Umbilical cord (tissue), 2 donors: ENCODE results near the gene VMO1. TPM values are rescaled to one million over a fixed set of nuclear protein-coding genes. Genes with fewer than 3 reads are reported as not detected.
A peak's percentile ranks its signal among the peaks of the same experiment; 100 is the strongest.

Experiments used
- DNase-seq: peaks from one replicate; pipeline ENCODE4 v3.0.0-alpha.2; 2015; ENCODE audit warnings: low spot score
- total RNA-seq: library from RNA; depleted of rRNA; stranded (reverse); fragments of >200 nt; gene quantifications from one replicate; pipeline ENCODE4 v1.2.3, GENCODE V29; 2014; ENCODE audit warnings: low replicate concordance; ENCODE audit not compliant: insufficient read depth

VMO1 gene
- total RNA-seq, 1 donor from 2014 or later = not detected

DNA sequence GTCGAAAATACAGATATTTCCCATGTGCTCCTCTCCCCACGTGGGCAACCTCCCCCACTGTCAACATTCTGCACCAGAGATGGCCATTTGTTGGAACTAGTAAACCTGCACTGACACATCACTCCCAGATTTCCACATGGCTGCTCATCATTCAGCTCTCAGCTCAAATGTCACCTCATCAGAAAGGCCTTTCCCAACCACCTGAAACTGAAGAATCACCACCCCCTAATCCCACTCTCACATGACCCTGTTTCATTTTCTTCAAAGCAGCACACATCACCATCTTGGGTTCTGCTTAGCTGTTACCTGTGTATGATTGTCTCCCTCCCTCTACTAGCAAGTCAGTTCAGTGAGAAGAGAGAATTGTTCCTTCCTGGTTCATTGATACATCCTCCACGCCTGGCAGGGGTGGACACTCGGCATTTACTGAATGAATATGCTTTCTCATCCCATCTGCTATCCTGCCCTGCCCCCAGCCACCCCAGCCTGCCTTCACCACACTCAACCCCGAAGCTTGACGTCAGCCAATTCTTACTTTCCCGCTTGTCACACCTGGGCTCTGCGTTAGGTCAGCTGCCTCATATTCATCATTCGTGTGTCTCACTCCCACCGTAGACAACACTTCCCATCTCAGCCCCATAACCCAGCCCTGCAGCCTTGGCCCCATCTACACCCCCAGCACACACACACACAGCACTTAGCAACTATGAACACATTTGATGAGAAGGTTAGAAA is 14.5 kb upstream of the VMO1 start:
- DNase-seq = no peak

DNA sequence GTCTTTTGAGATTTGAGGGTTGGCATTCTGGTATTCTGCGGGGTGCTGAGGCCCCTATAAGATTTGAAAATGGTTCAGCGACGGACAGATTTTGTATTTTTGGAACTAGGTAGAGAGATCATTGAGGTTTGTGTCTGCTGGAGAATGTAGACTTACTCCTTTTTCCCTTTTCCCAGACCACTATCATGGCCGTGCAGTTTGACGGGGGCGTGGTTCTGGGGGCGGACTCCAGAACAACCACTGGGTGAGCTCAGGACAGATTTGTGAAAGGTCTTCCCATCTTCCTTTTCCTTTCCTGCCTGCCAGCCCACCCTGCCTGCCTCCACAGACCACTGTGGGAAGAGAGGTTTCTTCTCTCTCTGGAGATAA is 10.4 kb upstream of the VMO1 start:
- peak; percentile 30 for DNase-seq

DNA sequence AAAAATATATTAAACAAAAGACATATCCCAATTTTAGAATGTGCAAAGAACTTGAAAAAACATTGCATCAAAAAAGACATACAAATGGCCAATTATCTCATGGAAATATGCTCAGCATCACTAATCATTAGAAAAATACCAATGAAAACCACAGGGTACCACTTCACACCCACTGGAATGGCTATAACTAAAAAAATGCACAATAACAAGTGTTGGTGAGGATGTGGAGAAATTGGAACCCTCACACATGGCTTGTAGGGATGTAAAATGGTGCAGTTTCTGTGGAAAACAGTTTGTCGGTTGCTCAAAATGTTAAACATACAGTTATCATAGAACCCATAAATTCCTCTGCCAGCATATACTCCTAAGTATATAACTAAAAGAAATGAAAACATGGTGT is 9.0 kb upstream of the VMO1 start:
- no peak for DNase-seq

DNA sequence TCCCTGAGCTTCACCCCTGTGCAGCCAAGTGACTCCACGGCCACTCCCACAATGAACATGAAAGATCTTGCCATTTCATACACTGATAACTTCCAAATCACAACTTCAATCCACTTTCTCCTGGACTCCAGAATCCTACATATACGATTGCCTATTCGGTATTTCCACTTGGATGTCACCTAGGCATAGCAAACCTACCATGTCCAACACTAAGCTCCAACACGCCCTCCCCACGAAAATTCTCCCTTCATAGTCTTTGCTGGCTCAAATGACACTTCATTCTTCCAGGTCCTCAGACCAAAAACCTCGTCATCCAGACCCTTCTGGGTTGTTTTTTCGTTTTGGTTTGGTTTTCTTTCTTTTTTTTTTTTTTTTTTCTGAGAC is 4.5 kb upstream of the VMO1 start:
- no peak for DNase-seq

DNA sequence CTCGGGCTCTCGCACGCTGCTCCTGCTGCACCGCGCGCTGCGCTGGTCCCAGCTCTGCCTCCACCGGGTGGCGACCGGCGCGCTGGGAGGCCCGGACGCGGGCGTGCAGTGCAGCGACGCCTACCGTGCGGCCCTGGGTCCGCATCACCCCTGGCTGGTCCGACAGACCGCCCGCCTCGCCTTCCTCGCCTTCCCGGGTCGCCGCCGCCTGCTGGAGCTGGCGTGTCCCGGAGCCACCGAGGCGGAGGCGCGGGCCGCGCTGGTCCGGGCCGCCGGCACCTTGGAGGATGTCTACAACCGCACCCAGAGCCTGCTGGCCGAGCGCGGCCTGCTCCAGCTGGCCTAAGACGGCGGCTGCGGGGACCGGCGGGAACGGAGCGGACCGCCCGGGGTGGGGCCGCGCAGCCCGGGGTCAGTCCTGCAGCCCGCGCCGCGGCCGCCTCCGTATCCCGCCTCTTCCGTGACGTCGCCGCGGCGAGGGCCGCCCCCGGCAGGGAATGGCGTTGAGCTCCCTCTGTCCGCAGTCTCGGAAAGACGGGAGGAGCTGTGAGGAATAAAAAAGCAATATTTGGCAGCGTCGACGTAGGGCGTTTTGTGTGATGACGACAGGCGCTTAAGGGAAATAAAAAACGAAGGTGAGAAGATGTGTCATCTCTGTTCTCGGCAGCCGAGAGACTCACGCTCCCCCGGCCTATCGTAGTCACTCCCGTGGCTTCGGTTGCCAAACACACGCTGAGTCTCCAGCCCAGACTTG is 4.0 kb upstream of the VMO1 start:
- DNase-seq = peak; percentile 90

DNA sequence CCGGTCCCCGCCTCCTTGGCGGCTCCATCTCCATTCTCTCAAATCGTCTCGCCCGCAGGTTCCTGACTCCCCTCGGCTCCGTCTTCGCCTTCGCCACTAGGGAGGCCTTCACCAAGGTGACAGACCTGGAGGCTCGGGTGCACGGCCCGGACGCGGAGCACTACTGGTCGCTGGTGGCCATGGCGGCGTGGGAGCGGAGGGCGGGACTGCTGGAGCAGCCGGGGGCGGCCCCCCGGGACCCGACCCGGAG is 3.5 kb upstream of the VMO1 start:
- peak; percentile 22 for DNase-seq

DNA sequence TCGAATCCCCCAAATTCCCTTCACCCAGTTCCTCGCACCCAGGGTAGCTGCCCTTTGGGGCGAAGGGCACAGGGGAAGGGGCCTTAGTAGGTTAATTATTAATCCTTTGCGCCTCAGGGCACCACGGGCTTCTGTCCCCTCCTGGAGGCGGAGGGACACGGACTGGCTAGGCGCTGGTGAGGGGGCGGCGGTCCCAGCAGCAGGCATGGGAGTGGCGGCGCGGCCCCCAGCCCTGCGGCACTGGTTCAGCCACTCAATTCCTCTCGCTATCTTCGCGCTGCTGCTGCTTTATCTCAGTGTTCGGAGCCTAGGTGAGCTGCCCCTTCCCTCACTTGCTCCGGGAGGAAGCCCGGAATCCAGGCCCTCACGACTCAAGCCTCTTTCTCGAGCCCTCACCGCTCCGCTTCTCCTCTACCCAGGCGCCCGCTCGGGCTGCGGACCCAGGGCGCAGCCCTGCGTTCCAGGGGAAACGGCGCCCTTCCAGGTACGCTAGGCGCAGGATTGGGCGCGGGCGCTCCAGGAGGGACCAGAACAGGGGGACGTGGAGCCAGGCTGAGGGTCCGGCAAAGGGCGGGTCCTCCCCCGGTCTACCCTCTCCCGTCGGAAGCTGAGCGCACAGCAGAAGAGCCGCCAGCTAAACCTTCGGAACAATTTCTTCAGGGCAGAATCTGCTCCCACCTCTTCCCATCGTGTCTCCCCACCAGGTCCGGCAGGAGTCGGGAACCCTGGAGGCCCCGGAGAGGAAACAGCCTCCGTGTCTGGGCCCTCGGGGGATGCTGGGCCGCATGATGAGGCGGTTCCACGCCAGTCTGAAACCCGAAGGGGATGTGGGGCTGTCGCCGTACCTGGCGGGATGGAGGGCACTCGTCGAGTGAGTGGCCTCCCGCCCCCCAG is 2.9 kb upstream of the VMO1 start, which contains the start of gene GLTPD2:
Gene GLTPD2, plus strand, starts transcription at position 158 of the 894 bp plus-strand sequence. Its CDS starts 48 bp downstream, at position 206.
- DNase-seq = no peak

DNA sequence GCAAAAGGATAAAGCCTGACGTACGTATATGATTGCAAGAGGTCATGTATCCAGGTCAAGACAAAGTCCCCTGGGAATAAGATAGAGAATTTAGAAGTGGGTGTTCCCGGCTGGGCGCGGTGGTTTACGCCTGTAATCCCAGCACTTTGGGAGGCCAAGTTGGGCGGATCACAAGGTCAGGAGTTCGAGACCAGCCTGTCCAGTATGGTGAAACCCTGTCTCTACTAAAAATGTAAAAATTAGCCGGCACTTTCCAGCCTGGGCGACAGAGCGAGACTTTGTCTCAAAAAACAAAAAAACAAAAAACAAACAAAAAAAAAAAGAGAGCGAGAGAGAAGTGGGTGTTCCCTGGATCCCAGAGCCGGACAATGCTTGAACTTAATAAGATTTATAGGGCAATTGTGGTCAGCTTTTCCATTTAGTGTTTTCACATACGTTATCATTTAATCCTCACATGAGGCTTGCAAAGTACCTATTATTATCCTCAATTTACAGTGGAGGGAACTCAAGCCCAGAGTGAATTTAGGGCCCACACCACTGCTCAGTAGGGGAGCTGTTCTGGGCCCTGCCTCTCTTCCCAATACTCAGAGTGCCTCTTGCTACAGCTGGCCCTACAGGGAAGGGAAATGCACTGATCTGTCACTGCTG is 2.1 kb upstream of the VMO1 start:
- no peak for DNase-seq

DNA sequence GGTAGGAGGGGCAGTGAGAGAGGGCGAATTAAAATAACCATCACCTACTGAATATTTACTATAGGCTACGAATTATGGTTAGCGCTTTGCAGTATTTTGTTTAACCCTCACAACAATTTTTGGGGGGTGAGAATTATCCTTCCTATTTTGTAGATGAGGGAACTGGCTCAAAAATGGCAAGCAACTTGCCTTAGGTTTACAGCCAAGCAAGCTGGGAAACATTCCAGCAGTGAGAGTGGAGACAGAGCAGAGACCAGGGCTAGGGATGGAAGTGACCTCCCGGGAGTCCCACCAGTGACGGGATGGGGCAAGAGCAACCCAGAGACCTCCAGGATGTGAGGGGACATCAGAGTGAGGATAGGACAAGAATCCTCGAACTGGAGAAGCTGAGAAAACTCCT is 352 bp upstream of the VMO1 start:
- DNase-seq = no peak

DNA sequence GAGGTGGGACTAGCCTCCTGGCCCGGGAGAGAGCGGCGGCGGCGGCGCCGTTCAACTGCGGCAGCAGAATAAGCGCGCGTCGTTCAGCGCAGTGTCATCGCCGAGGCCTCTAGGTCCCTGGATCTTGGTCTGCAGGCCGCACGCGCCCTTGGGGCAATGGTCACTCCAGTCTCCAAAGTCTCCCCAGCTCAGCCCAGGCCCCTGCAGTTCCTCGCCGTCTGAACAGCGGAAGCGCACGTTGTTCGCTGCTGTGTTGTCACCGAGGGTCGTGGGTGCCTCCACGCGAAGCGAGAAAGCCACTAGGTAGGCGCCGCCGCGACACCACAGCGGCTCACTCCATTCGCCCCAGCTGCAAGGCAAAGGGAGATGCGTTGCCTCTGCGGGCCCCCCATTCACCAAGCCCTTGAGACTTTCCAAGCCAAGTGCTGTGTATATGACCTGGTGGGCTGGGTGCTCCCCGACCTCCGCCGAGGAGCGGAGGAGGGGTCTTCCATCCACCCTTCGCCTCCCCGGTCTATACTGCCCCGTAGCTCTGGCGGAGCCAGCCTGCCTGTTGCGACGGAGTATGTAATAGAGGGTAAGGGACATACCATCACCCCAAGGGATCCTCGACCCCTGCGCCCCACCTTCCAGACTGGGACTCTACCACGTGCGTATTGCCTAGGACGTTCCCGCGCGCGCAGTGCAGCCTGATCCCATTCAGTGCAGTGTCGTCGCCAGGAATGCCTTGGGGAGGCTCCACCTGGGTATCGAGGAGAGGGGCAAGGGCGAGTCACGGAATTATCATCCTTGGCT is 656 bp downstream of the VMO1 start:
- no peak for DNase-seq

DNA sequence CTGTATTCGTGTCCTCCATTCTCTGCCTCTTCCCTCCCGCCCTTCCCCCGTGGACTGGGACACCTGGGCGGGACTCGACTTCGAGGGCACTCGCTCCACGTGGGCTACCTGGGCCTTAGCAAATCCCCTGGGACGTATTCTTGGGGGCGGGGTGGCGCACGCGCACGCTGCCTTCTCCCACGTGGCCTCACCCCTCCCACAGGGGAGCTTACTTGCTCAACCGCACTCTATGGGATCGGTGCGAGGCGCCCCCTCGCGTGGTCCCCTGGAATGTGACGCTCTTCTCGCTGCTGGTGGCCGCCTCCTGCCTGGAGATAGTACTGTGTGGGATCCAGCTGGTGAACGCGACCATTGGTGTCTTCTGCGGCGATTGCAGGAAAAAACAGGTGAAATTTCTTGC is 3.5 kb downstream of the VMO1 start:
- DNase-seq = no peak

DNA sequence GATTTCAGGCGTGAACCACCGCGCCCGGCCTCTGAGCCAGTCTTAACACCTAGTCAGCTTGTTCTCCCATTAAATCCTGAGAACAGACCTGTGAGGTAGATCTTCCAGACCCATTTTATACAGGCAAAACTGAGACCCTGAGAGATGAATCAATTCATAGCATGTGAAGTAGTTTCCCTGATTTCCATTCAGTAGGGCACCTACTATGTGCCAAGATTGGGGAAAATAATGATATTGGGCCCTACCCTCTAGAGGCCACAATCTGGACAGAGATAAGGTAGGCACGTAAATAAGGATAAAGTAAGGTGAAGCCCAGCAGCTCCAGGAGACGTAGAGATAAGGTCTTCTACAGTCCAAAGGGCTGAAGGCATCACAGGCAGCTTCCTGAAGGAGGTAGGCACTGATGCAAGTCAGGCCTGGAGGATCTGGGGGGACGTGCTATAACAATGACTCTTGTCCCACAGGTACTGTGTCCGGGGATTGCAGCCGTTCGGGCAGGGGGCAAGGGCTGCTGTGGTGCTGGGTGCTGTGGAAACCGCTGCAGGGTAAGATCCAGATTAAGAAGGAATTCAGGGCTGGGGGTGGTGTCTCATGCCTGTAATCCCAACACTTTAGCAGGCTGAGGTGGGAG is 5.7 kb downstream of the VMO1 start:
- no peak for DNase-seq

DNA sequence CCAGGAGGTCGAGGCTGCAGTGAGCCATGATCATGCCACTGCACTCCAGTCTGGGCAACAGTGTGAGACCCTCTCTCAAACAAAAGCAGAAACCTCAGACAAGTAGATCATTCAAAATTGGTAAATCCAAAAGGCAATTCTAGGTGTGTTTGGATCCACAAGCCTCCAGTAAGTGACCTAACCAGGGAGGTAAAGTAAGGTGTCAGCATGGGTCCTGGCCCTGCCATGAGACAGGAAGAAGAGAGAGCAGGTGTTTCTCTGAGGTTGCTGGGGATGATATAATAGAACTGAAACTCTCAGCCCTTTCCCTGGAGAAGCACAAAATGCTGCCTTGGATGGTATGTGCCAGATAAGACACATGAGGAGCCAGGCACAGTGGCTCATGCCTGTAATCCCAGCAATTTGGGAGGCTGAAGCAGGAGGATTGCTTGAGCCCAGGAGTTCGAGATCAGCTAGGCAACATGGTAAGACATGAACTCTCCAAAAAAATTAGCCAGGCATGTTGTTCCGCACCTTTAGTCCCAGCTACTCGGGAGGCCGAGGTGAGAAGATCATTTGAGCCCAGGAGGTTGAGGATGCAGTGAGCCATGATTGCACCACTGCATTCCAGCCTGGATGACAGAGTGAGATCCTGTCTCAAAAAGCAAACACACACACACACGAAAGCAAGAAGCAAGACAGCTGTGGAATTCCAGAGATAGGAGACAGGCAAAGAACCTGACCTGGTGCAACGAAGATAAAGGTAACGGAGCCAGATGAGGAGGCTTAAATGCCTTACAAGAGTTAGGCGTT is 8.0 kb downstream of the VMO1 start:
- DNase-seq = no peak

DNA sequence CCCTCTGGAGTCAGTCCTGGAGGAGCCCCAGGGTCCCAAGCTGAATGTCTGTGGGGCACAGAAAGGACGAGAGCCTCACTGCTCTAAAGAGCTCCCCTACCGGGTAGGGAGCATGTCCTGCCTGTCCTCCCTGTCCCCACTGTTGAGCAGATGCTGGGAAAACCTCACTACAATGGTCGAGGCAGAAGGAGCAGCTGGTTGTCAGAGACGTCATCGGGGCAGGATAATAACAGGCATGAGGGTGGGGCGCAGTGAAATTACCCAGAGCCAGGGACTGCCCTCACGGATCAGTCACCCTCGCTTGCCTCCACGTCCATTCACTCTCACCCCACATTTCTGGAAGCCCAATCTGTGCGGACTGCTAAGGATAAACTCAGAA is 13.9 kb downstream of the VMO1 start:
- no peak for DNase-seq

DNA sequence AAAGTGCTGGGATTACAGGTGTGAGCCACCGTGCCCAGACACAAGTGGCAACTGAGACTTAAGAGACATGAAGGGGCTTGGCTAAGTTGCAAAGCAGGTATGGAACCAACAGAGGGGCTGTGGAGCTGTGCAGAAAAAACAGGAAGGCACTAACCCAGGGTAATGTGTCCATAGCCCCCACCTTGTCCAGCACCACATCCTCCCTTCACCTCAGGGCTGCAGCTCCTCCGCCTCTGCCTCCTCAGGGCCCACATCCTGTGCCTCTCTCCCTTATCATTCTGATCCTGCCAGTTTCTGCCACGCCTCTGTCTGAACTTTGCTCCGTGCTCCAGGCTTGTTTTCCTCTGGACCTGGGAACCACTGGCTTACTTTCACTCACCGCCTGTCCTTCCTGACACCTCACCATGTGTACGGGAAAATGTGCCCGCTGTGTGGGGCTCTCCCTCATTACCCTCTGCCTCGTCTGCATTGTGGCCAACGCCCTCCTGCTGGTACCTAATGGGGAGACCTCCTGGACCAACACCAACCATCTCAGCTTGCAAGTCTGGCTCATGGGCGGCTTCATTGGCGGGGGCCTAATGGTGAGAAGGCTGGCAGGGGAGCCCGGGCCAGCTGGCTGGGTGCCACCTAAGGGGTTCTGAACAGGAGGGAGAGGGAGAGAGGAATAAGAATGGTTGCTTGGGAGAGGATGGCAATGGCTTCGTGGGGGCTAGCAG is 14.5 kb downstream of the VMO1 start, which contains the start of gene TM4SF5:
Gene TM4SF5, plus strand, starts transcription at position 368 of the 716 bp plus-strand sequence. Its CDS starts 37 bp downstream, at position 405.
- no peak for DNase-seq

DNA sequence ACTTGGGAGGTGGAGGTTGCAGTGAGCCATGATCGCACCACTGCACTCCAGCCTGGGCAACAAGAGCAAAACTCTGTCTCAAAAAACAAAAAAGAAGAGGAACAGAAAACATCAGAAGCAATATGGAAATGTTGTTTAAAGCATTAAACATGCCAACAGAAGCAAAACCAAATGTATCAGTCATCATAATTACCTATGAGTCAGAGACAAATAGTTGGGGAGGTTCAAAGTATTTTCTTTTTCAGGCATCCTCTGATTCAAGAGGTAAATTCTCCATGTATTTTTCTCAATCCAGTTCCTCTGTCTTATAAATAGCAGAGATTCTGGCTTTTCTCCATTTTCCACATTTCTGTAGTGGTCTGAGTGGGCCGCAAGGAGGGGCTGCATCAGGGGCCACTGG is 16.5 kb downstream of the VMO1 start:
- DNase-seq = no peak

DNA sequence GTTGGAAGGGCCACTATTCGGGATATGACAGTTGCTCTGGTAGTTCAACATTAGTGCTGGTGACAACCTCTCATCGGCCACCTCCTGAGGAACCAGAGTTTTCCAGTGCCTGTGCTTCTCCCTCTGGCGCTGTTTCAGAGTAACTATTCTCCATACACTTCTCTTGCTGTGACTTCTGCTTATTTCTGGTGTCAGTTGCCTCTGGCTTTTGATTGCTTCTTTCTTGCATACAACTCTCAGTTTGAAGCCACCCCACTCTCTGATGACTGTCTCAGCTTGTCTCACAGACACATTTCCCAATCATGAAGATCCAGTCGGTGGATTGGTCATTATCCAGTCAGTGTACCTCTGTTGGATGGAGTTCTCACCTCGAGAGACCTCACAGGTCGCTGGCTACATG is 17.9 kb downstream of the VMO1 start:
- no peak for DNase-seq

DNA sequence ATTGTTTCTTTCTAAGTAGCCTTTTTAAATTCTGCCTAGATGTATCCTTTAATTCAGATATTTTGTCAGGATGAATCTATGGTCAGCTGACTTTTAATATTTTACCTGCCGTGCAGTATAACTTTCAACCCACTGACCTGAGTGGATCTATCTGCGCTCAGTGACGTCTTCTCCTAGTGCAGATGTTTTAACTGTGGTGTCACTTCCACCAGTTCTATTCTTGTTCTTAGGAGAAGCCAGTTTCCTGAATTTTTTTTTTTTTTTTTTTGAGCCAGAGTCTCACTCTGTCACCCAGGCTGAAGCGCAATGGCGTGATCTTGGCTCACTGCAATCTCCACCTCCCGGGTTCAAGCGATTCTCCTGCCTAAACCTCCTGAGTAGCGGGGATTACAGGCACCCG is 19.4 kb downstream of the VMO1 start:
- no peak for DNase-seq

DNA sequence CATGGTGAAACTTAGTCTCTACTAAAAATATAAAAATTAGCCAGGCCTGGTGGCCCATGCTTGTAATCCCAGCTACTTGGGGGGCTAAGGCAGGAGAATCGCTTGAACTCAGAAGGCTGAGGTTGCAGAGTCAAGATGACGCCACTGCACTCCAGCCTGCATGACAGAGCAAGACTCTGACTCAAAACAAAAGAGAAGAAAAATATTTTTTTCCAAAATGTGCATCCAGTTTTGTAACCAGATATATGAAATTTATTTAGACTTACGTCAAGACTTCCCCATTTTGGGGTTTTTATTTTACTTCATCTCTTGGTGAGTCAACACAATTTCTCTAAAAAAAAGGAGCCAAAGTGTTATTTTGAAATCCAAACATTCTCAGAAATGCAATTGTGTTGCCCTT is 20.0 kb downstream of the VMO1 start:
- DNase-seq = no peak
